ENCODE results near the gene TM4SF20.

Gene TM4SF20

DNA sequence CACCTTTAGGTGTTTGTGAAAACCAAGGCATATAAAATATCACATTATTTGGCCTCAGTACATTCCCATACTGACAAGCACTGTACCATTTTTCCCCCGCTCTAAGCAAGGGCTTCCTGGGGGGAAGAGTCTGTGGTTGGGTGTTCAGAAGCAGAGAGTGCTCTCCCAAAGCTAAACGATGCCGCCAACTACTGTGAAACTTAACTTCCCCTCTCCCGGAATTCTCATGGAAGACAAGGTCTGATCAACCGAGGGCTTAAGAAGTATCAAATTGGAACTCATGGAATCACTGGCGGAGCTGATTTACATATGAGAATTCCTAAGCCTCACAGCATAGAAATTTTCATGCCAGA, 54.5 kb downstream of the TM4SF20 start:
- POLR2A ChIA-PET, result interaction anchor here (0.6 kb wide), 2 partner anchors 33 to 141 kb away, joined by 4 to 8 read pairs; no protein-coding TSS in a partner anchor
- peaks cover 4% of the 10 kb centered on the region for H3K4me1 ChIP-seq (ENCODE audit: control insufficient read depth, insufficient read depth, low read length)
- peaks cover 3 to 9% of the 10 kb centered on the region in 2 experiments; a peak in 2 of 3 replicates for H3K36me3 ChIP-seq (ENCODE audit: control insufficient read depth in 2 of 2, insufficient read depth in 1 of 2, low read length in 2 of 2)
- H3K9me3 ChIP-seq (ENCODE audit: control insufficient read depth, insufficient read depth, low read depth, low read length), result no peaks in the 10 kb centered on the region
- no peak for TF ChIP-seq ZBTB21 (tag by site-specific recombination; IDR thresholded peaks at IDR 0.05)
- no peak for TF ChIP-seq GLIS1 (tag by site-specific recombination; IDR thresholded peaks at IDR 0.05)
- TF ChIP-seq ZNF473 (tag by site-specific recombination; IDR thresholded peaks at IDR 0.05), result no peak
- peak overlapping the region; percentile 95 for H3K4me3 ChIP-seq (ENCODE audit: low read depth, low read length)
- H3K27ac ChIP-seq (ENCODE audit: extremely low read depth, low read depth, low read length), result no peak overlapping the region
- CTCF ChIA-PET, result no interaction called here

DNA sequence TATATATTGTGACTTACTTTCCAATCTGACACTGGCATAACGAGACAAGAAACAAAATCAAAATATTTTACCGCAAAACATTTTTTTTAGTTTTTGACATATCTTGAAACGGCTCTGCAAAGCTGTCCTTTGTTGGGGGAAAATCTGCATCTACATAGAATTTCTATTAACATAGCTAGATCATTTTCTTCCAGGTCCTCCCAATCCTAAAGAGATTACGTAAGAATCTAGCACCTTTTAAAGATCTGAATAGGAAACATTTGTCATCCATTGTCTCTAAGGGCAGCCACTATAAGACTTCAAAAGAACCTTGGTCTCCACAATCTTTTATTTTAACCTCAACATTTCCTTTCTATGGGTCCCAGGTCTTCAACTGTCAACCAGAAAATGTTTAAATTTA, 55.3 kb downstream of the TM4SF20 start:
- no peak overlapping the region for H3K4me3 ChIP-seq (ENCODE audit: low read depth, low read length)
- peaks cover under 1 to 3% of the 10 kb centered on the region in 2 experiments; a peak in 2 of 3 replicates for H3K36me3 ChIP-seq (ENCODE audit: control insufficient read depth in 2 of 2, insufficient read depth in 1 of 2, low read length in 2 of 2)
- no peak for TF ChIP-seq ZBTB21 (tag by site-specific recombination; IDR thresholded peaks at IDR 0.05)
- no peak for TF ChIP-seq YY2 (tag by site-specific recombination; IDR thresholded peaks at IDR 0.05)
- TF ChIP-seq ZNF629 (tag by site-specific recombination; IDR thresholded peaks at IDR 0.05), result no peak
- TF ChIP-seq, protein P1, sequence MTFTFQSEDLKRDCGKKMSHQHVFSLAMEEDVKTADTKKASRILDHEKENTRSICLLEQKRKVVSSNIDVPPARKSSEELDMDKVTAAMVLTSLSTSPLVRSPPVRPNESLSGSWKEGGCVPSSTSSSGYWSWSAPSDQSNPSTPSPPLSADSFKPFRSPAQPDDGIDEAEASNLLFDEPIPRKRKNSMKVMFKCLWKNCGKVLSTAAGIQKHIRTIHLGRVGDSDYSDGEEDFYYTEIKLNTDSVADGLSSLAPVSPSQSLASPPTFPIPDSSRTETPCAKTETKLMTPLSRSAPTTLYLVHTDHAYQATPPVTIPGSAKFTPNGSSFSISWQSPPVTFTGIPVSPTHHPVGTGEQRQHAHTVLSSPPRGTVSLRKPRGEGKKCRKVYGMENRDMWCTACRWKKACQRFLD (tag by site-specific recombination; IDR thresholded peaks at IDR 0.05), result no peak
- TF ChIP-seq ZNF248 (tag by site-specific recombination; IDR thresholded peaks at IDR 0.05), result no peak
- TF ChIP-seq ZNF777 (tag by site-specific recombination; IDR thresholded peaks at IDR 0.05; ENCODE audit: borderline replicate concordance), result no peak
- TF ChIP-seq WT1 (tag by site-specific recombination; IDR thresholded peaks at IDR 0.05), result no peak
- TF ChIP-seq ZNF621 (tag by site-specific recombination; IDR thresholded peaks at IDR 0.05), result no peak
- POLR2A ChIA-PET, result no interaction called here
- H3K27ac ChIP-seq (ENCODE audit: extremely low read depth, low read depth, low read length), result no peak overlapping the region
- H3K9me3 ChIP-seq (ENCODE audit: control insufficient read depth, insufficient read depth, low read depth, low read length), result no peaks in the 10 kb centered on the region
- peaks cover 4% of the 10 kb centered on the region for H3K4me1 ChIP-seq (ENCODE audit: control insufficient read depth, insufficient read depth, low read length)
- CTCF ChIA-PET, result no interaction called here

DNA sequence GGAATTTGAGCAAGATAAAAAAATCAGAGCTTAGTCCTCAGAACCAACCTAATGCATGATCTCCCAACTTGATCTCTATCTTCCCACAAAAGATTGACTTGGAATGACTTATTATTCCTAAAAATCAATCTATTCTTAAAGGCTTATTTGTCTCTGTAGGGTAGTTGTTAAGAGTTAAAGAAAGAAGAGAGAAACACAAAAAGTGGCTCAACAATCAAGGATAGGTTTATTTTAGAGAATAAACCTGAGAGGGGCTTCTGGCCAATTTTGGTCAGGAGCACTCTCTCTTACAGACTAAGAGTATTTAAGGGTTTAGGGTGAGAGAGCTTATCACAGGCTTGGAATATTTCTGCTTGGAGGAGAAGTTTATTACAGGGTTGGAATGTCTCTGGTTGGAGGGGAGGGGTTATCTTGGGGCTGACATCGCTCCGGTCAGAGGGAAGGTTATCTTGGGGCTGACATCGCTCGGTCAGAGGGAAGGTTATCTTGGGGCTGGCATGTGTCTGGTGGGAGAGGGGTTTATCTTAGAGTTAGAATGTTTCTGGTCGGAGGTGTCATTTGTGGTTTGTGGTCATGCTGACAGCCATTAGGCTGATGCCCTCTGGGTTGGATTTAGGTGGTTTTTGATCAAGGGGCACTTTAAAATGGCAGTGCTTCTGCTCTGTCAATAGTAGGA, 56.4 kb downstream of the TM4SF20 start:
- ChIA-PET POLR2A (no interaction called here), CTCF (no interaction called here)
- no peak overlapping the region for H3K4me3 ChIP-seq (ENCODE audit: low read depth, low read length)
- H3K9me3 ChIP-seq (ENCODE audit: control insufficient read depth, insufficient read depth, low read depth, low read length), result no peaks in the 10 kb centered on the region
- TF ChIP-seq TRIM28 (IDR thresholded peaks at IDR 0.05; ENCODE audit: borderline replicate concordance, low read length) (peak; percentile 42; the same call in 1 of the 2 replicates), ZBTB1 (tag by site-specific recombination; IDR thresholded peaks at IDR 0.05) (no peak), ZNF529 (tag by site-specific recombination; IDR thresholded peaks at IDR 0.05; ENCODE audit: insufficient replicate concordance) (peak; percentile 40), SALL2 (tag by site-specific recombination; IDR thresholded peaks at IDR 0.05; ENCODE audit: borderline replicate concordance) (no peak), ZNF677 (tag by site-specific recombination; IDR thresholded peaks at IDR 0.05) (no peak), ZNF510 (tag by site-specific recombination; IDR thresholded peaks at IDR 0.05; ENCODE audit: insufficient replicate concordance) (peak; percentile 51), ZNF174 (tag by site-specific recombination; IDR thresholded peaks at IDR 0.05) (no peak), SETDB1 (IDR thresholded peaks at IDR 0.05; ENCODE audit: insufficient read length, low read length) (peak; percentile 88)
- TF ChIP-seq, protein P2, sequence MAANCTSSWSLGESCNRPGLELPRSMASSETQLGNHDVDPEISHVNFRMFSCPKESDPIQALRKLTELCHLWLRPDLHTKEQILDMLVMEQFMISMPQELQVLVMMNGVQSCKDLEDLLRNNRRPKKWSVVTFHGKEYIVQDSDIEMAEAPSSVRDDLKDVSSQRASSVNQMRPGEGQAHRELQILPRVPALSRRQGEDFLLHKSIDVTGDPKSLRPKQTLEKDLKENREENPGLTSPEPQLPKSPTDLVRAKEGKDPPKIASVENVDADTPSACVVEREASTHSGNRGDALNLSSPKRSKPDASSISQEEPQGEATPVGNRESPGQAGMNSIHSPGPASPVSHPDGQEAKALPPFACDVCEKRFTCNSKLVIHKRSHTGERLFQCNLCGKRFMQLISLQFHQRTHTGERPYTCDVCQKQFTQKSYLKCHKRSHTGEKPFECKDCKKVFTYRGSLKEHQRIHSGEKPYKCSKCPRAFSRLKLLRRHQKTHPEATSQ (tag by site-specific recombination; IDR thresholded peaks at IDR 0.05), result no peak
- TF ChIP-seq, protein P3, sequence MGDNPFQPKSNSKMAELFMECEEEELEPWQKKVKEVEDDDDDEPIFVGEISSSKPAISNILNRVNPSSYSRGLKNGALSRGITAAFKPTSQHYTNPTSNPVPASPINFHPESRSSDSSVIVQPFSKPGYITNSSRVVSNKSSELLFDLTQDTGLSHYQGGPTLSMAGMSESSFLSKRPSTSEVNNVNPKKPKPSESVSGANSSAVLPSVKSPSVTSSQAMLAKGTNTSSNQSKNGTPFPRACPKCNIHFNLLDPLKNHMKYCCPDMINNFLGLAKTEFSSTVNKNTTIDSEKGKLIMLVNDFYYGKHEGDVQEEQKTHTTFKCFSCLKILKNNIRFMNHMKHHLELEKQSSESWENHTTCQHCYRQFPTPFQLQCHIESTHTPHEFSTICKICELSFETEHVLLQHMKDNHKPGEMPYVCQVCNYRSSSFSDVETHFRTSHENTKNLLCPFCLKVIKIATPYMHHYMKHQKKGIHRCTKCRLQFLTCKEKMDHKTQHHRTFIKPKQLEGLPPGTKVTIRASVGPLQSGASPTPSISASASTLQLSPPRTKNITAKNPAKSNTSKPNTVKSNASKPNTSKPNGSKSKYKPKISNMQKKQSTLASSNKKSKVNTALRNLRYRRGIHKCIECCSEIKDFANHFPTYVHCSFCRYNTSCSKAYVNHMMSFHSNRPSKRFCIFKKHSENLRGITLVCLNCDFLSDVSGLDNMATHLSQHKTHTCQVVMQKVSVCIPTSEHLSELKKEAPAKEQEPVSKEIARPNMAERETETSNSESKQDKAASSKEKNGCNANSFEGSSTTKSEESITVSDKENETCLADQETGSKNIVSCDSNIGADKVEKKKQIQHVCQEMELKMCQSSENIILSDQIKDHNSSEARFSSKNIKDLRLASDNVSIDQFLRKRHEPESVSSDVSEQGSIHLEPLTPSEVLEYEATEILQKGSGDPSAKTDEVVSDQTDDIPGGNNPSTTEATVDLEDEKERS (tag by site-specific recombination; IDR thresholded peaks at IDR 0.05), result 0 out of 2 replicates have a peak, but pooled peaks have one; percentile 69
- no peaks in the 10 kb centered on the region for H3K36me3 ChIP-seq (ENCODE audit: control insufficient read depth in 2 of 2, insufficient read depth in 1 of 2, low read length in 2 of 2)
- peaks cover 4% of the 10 kb centered on the region; the same call in 1 of the 2 replicates for H3K4me1 ChIP-seq (ENCODE audit: control insufficient read depth, insufficient read depth, low read length)
- H3K27ac ChIP-seq (ENCODE audit: extremely low read depth, low read depth, low read length), result no peak overlapping the region

Measured in HEK293 (cell line).